ENCODE results near the gene MFSD2A.
A peak's percentile ranks its signal among the peaks of the same experiment; 100 is the strongest.
"Not testable (repeated sequence)": the region's sequence is repeated elsewhere in the genome, so short reads cannot be mapped to it uniquely, and the experiment has no call there.

The MFSD2A gene

GRCh38 chr1:39940253-39940652, 14.7 kb upstream of the MFSD2A start:
- no peak for DNase-seq (ENCODE audit: low read depth in 2 of 3, low spot score in 1 of 3)

DNA sequence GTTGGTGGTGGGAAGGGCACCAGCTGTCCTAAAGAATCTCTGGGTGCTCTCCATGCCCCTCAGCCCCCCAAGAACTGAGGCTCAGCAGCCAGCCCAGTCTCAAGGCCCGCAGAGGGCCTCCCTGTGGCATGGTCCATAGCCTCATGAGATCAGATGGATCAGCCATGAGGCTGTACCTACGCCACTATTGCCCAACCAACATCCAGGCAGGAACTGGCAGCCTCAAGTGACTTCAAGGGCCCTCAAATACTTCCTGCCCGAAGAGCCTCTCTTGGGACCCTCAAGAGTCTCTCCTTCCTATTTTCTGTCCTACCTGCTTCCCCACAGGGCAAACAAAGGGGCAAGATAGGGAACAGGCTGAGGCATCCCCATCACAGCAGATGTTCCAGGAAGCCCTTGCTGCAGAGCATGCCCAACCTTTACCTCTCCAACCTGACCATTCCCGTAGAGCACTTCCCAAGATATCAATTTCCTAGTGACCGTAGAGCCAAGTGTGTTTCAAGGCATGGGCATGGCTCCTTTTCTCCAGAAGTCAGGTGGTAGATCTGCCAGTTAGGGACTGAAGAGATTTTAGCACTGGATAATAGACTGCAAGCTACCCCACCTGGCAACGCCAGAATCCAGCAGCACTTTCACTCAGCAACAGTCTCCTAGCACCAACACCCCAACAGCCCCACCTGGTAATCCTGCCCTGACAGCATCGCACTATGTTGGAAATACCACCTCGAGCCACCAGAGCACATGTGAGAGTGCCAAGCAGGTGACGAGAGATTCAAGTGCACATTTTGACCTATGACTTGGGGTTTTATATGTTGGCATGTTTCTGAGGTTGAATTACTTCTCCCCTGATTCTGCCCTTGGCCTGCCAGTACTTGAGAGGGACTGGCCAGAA, 13.7 kb upstream of the MFSD2A start:
- DNase-seq (ENCODE audit: low read depth in 2 of 3, low spot score in 1 of 3): no peak

DNA sequence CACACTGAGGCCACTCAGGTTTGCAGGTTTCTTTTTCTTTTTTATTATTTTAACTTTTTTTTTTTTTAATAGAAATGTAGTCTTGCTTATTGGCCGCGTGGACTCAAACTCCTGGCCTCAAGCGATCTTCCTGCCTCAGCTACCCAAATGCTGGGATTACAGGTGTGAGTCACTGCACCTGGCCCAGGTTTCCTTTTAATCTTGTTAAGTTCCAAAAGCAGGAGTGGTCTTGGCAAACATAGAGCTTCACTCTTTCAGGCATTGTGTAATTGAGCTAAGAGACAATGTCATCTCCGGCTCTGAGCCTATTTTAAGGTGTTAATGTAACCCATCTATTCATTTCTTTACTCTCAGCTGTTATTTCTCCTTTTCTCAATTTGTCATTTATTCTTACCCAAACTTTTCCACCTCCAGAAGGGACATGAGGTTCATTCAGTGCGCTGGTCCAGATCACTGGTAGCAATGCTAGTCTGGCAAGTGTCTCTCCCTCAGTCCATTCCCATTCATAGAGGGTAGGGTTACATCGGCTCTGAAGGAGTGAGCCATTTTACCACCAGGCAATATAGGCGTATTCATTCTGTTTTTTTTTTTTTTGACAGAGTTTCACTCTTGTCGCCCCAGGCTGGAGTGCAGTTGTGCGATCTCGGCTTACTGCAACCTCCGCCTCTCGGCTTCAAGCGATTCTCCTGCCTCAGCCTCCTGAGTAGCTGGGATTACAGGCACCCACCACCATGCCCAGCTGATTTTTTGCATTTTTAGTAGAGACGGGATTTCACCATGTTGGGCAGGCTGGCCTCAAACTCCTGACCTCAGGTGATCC, 11.3 kb upstream of the MFSD2A start:
- DNase-seq (ENCODE audit: low read depth in 2 of 3, low spot score in 1 of 3): no peak

DNA sequence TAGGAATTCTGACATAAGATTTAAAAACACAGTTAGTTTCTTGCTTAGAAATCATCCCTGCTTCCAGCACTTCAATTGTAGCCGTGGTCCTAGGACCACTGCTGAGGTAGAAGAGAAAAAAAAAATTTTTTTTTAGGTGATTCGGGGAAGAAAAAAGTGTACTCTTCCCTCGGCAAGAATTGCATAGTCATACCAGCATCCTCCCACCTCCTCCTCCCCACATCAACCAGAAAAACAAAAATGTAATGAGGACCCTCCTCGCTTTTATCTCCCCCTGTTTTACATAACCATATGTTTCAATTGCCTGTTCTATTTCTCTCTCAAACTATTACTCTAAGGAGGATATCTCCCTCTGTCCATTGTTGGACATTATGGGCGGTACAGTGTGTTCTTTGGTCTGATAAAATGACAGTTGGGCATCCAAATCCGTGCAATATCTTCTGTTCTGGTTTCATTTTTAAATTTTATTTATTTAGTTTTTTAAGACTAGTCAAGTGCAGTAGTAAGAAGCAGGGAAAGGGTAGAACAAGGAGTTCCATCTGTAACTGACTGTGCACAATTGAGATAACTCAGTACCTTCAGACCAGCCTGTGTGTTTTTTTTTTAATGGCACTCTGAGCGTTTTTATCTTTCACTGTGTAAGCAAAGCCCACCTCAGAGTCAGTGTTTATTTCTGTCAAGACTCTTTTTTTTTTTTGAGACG, 10.4 kb upstream of the MFSD2A start:
- no peak for DNase-seq (ENCODE audit: low read depth in 2 of 3, low spot score in 1 of 3)

DNA sequence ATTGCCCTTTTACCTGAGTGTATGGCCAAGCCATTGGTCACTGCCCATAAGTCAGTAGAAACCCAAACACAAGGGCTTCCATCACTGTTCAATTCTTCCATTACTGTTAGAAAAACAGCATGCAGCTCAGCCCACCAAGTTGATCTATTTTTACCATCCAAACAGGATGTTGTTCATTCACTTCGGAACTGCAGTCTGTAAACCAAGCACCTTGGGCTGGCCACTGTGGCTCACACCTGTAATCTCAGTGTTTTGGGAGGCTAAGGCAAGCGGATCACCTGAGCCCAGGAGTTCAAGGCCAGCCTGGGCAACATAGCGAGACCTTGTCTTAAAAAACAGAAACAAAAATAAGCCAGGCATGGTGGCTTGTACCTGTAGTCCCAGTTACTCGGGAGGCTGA, 8.7 kb upstream of the MFSD2A start:
- DNase-seq (ENCODE audit: low read depth in 2 of 3, low spot score in 1 of 3): no peak

DNA sequence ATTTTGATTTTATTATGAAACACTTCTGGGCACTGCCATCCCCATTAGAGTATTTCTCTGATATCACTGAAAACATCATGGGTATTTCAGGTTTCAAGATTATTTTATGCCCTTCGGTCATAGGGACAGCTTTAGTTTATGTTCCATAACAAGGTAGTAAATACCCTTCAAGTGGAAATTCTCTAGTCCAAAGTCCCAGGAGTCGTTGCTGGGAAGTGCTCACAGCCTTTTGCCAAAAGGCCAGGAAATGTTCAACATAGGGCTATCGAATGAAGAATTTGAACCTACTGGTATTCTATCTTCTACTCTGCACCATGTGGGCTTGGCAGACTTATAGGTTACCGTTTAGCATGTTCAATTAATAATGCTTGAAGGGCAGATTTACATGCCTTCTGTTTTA, 7.7 kb upstream of the MFSD2A start:
- no peak for DNase-seq (ENCODE audit: low read depth in 2 of 3, low spot score in 1 of 3)

- DNase-seq (ENCODE audit: low read depth in 2 of 3, low spot score in 1 of 3): no peak
Measured at GRCh38 chr1:39949891-39950290, 5.1 kb upstream of the MFSD2A start.

DNA sequence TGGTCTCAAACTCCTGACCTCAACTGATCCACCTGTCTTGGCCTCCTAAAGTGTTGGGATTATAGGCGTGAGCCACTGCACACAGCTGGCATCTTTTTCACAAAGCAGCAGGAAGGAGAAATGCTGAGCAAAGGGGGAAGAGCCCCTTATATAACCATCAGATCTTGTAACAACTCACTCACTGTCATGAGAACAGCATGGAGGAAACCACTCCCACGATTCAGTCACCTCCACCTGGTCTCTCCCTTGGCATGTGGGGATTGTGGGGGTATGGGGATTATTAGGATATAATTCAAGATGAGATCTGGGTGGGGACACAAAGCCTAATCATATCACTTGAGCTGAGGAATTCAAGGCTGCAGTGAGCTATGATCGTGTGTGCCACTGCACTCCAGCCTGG, 3.0 kb upstream of the MFSD2A start:
- no peak for DNase-seq (ENCODE audit: low read depth in 2 of 3, low spot score in 1 of 3)

GRCh38 chr1:39952359-39953110, 2.4 kb upstream of the MFSD2A start:
- DNase-seq (ENCODE audit: low read depth in 2 of 3, low spot score in 1 of 3): no peak

DNA sequence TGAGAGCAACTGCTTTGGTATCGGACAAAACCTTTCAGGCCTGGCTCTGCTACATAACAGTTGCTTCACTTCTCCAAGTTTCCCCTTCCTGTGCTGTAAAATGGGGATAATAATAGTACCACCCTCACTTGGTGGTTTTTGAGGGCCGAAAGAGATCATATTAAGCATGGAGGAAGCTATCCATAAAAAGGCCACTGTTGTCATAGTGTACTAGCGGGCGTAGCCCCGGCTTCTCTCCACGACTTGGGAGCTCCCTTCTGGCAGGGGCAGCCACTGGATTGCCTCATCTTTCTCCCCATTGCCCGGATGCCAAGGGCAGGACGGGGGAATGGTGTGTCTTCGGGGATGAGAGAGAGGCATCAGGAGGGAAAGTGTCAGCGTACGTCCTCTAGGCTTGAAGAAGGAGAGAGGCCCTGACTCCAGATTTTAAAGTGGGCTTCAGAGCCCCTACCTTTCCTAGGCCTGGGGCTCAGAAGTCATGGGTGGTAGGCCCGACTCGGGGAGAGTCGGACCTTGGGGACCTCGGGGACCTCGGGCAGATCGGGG, 548 bp upstream of the MFSD2A start:
- DNase-seq (ENCODE audit: low read depth in 2 of 3, low spot score in 1 of 3): no peak

GRCh38 chr1:39955547-39956539, 898 bp downstream of the MFSD2A start:
- DNase-seq (ENCODE audit: low read depth in 2 of 3, low spot score in 1 of 3): peak; percentile 13 to 49 (median 46)

DNA sequence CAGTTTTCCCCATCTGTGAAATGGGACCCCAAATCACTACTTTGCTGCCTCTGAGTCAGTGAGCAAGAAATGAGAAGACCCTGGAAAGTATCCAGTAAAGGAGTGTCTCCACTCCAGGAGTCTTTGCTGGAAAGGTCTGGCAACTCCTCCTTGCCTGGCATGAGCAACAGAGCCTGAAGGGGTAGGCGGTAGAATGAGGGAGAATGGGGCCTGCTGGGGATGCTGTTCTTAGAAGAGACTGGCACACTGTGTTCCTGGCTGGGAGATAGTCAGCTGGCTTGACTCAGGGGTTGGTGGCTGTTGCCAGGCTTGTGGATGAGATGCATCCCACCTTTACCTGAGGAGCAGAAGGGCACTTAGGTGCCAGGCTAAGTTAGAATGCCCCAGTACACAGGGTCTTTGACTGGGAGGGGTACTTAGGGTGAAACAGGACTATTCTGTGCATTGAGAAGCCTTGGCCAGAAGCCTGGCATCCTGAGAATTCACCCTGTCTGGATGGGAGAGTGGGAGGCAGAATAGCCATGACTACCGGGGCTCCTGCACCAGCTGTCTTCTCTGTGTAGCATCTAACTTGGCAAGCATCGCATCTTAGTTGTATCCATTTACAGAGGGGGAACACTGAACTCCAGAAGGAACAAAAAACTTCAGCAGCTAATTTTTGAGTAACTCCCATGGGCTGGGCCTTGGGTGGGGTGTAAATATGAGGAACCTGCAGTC, 2.5 kb downstream of the MFSD2A start:
- DNase-seq (ENCODE audit: low read depth in 2 of 3, low spot score in 1 of 3): no peak

- DNase-seq (ENCODE audit: low read depth in 2 of 3, low spot score in 1 of 3): no peak
Measured at GRCh38 chr1:39958403-39959200, 3.7 kb downstream of the MFSD2A start.

DNA sequence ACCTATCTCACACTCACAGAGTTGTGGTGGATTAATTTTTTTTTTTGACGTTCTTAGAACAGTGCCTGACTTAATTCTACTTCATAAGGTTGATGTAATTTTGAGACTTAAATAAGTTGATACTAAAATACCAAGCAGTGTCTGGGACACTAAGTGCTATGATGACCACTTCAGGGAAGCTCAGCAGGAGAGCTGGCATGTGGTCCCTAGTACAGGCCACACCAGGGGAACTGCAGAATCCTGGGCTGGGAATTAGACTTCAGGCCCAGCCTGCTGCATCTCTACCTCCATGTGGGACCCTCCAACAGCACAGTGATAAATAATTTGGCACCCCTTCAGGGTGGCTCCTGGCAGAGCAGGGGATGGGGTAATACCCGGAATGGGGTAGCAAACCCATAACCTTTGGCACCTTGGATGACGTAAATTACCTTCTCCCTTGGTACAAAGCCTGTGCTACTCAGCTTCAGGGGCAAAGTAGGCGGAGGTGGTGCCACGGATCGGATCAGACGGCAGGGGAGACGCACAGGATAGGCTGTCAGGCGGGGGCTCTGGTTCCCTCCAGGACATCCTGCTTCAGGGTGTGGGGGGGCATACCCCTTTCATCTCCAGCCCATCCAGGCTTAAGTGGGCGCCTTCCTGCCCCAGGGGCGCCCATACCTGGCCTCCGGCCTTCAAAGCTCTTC, 4.8 kb downstream of the MFSD2A start:
- DNase-seq (ENCODE audit: low read depth in 2 of 3, low spot score in 1 of 3): no peak

GRCh38 chr1:39960431-39960958, 5.5 kb downstream of the MFSD2A start:
- no peak for DNase-seq (ENCODE audit: low read depth in 2 of 3, low spot score in 1 of 3)

DNA sequence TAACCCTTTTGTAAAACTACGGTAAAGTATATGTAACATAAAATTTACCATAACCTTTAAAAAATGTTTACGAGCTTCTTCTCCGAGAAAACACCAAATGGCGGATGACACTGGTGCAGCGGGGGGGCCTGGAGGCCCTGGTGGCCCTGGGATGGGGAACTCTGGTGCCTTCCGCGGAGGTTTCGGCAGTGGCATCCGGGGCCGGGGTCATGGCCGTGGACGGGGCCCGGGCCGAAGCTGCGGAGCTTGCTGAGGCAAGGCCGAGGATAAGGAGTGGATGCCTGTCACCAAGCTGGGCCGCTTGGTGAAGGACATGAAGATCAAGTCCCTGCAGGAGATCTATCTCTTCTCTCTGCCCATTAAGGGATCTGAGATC, 7.5 kb downstream of the MFSD2A start:
- no peak for DNase-seq (ENCODE audit: low read depth in 2 of 3, low spot score in 1 of 3)

DNA sequence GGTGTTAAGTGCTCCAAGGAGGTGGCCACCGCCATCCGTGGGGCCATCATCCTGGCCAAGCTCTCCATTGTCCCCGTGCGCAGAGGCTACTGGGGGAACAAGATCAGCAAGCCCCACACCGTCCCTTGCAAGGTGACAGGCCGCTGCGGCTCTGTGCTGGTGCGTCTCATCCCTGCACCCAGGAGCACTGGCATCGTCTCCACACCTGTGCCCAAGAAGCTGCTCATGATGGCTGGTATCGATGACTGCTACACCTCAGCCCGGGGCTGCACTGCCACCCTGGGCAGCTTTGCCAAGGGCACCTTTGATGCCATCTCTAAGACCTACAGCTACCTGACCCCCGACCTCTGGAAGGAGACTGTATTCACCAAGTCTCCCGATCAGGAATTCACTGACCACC, 8.0 kb downstream of the MFSD2A start:
- DNase-seq (ENCODE audit: low read depth in 2 of 3, low spot score in 1 of 3): not testable (repeated sequence)

Measured in stimulated activated CD4-positive, alpha-beta T cell treated with anti-CD3 and anti-CD28 coated beads, Interleukin-12 subunit alpha, Interleukin-12 subunit beta, amount 100 ng/mL, for 48 hours (primary cell).